Umbilical cord (tissue), 2 donors: ENCODE data around the gene CREB3L1. TPM values are rescaled to one million over a fixed set of nuclear protein-coding genes. Genes with fewer than 3 reads are reported as not detected.
A peak's percentile ranks its signal among the peaks of the same experiment; 100 is the strongest.

Experiments used
- DNase-seq: peaks from one replicate; pipeline ENCODE4 v3.0.0-alpha.2; 2015; ENCODE audit warnings: low spot score
- total RNA-seq: library from RNA; depleted of rRNA; stranded (reverse); fragments of >200 nt; gene quantifications from one replicate; pipeline ENCODE4 v1.2.3, GENCODE V29; 2014; ENCODE audit warnings: low replicate concordance; ENCODE audit not compliant: insufficient read depth

Gene CREB3L1
- total RNA-seq, 1 donor from 2014 or later, result 23.4 TPM

GRCh38 chr11:46272816-46273427 lies 4.5 kb upstream of the CREB3L1 start:
- peak; percentile 87 for DNase-seq

DNA sequence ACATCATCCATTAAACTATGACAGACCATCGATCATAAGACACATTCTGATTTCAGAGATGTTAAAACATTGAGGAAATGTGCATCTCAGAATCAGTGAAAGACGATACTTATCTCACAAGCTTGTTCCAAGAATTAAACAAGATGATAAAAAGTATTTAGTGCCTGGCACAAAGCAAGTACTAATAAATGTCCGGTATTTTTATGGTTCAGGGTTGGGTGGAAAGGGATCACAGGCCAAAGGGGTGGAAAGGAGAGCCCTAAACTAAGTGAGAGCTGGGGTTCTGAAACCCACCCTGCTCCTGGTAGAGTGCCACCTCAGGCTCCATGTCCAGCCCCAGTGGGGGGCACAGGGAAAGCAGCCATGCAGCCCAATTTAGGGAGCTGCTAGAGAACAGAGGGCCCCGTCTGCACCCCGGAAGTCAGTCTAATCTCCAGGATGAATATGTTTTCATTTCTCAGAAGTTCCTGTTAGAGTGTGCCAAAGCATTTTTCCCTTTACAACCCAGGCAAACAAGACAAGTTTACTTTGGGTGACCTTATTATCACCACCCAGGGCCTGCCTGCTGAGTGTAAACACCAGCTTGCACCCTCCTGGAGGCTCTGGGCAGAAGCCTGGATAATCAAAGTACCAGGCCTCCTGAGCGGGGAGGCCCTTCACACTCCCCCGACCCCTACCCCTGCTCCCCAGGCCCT lies 3.8 kb upstream of the CREB3L1 start:
- DNase-seq, result peak; percentile 57

DNA sequence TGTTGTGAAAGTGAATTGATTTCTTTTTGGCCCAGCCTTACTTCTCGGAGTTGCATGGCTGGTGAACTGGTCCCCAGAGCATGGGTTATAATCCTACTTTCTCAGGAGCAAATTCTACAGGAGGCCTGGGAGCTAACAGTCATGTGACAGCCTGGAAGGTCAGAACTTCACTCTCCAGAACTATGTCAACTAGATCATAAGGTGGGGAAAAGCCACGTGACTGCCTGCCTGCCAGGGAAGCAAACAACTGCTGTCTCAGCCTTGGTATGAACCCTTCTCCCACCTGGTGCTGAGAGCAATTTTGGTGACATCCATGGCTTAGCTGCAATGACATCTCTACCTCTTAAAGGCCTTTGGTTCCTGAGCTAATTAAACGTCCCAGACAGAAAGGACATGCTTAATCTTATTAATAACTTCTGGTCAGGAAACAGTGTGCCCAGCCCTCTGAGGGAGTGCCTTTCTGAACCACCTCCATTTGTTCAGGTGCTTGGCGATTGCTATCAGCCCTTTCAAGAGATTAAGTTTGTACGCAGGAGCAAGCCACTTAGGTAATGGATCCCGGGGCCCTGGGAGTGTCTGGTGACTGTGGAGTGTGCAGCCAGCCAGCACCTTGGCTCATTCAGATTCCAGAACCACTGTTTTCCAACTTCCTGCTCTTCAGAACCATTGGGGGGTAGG lies 1.4 kb upstream of the CREB3L1 start:
- DNase-seq, result no peak

GRCh38 chr11:46277313-46277621 lies 195 bp upstream of the CREB3L1 start:
- DNase-seq, result peak; percentile 71

- DNase-seq, result peak; percentile 81
Measured at GRCh38 chr11:46278387-46279125, 1.1 kb downstream of the CREB3L1 start.

DNA sequence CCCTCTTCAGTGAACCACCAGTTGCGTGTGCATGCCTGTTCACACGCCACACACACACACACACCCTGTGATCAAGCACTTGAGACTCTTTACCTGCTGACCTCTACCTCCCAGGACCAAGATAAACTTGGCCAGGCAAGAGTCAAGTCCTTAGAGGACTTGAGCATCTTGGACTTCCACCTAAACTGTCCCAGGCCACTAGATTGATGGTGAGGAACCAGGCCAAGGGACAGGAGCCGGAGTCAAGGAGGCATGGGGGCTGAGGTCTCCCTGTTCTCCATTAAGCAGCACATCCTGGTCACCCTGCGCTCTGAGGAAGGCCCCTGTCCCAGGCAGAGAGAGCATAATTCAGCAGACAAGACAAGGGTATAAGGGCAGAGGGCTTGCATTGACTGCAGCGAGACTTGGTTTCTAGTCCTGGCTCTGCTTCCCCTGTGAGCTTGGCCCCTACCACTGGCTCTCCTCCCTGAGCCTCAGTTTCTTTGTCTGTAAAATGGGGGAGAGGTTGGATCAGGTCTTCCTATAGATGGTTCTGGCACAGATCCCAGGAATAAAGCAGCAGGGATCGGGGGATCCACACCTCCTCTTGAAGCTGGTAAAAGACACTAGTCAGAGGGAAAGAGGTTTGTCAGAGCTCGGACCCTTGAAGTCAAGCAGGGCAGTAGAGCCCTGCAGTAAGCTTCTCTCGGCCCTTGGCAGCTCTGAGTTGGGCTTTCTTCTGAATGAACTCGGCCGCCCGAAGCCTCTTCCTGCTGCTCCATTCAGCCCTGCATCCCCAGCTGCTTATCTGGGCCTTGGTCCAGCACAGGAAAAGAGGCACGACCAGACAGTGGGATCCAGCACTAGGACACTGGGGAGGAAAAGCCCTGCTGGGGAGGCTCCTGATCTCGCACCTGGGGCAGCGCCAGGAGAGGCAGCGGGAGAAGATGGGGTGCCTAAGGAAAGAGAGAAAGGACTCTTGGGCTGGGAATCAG lies 2.0 kb downstream of the CREB3L1 start:
- peak; percentile 88 for DNase-seq

DNA sequence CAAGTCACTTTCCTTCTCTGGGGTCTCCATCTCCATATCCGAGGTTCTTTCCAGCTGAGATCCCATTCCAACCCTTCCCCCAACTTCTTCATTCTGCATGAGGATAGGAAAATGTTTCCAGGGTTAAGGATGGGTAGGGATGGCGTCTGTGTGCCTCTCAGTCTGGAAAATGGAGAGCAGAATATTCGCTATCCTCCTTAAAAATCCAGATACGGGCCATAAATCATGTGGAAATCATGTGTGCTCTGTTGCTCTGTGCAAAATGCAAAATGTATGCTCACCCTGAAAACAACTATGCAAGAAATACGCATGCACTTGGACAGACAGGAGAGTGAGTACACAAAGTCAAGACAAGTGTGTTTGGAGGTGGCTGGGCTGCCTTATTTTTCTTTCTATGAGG lies 3.2 kb downstream of the CREB3L1 start:
- DNase-seq, result peak; percentile 56

- DNase-seq, result peak; percentile 82
Measured at GRCh38 chr11:46281371-46281831, 3.9 kb downstream of the CREB3L1 start.

DNA sequence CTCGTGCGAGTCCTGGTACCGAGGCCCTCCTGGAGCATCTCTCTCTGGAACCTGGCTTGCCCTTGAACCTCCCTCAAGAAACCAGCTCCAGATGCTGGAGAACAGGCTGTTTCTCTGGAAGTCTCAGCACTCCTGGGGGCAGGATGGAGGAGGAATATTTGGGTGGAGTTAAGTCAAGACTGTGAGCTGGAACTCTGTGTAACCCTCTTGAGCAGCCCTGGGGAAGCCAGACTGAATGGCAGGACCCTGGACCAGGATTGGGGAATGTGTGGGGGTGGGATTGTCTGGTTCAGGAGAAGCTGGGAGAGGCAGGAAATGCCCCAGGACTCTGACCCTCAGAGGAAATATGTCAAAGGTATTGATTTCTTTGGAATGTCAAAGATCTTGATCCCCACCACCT lies 7.7 kb downstream of the CREB3L1 start:
- DNase-seq, result no peak

GRCh38 chr11:46285594-46286033 lies 8.2 kb downstream of the CREB3L1 start:
- no peak for DNase-seq

GRCh38 chr11:46286789-46287188 lies 9.3 kb downstream of the CREB3L1 start:
- no peak for DNase-seq

GRCh38 chr11:46288451-46288850 lies 11.0 kb downstream of the CREB3L1 start:
- DNase-seq, result no peak

- DNase-seq, result no peak
Measured at GRCh38 chr11:46290011-46290410, 12.5 kb downstream of the CREB3L1 start.

DNA sequence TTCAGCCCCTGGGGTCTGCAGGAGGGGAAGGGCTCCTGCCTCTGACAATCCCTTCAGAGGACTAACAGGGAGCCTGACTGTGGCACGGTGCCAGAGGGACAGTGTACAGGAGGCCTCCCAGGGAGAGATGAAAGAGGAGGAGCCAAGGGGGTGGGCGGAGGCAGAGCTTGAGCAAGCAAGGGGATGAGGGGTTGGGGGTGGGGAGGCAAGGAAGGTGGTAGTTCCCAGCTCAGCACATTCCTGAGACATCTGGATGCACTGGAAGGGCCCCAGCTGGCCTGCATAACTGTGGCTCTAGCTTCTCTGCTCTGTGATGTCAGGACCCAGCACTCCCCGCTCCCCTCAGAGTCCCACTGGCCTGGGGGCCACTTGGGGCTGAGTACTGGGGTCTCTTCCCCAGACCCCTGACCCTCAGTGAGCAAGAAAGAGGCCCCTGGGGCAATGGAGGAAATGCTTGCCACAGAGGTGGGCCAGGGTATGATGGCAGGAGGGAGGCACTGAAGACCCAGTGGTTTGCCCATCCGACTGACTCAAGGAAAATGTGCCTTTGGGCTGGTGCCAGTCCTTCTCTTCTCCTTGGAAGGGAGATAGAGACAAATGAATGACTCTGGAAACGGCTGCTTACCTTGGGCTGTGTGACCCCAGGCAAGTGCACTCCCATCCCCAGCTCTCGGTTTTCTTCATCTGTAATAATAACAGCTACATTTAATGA lies 13.3 kb downstream of the CREB3L1 start:
- DNase-seq, result peak; percentile 98

GRCh38 chr11:46291441-46292150 lies 14.1 kb downstream of the CREB3L1 start:
- peak; percentile 80 for DNase-seq

DNA sequence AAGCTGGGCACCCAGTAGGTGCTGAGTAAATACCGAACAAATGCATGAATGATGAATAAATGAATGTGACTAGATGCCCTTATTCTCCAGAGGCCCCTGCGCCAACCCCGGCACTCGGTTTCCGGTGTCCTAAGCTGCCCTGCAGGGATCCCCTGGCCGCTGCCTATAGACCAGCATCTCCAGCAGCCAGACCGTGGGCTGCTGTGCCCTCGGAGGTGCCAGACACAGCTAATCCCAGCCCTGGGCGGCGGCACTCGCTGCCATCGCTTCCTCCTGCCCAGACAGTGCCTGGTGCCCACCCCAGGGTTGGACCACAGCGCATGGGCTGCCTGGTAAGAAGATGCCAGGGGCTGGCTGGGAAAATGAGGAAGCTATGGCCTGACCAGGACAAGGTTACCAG lies 15.6 kb downstream of the CREB3L1 start:
- no peak for DNase-seq

GRCh38 chr11:46293641-46294103 lies 16.2 kb downstream of the CREB3L1 start:
- DNase-seq, result no peak

DNA sequence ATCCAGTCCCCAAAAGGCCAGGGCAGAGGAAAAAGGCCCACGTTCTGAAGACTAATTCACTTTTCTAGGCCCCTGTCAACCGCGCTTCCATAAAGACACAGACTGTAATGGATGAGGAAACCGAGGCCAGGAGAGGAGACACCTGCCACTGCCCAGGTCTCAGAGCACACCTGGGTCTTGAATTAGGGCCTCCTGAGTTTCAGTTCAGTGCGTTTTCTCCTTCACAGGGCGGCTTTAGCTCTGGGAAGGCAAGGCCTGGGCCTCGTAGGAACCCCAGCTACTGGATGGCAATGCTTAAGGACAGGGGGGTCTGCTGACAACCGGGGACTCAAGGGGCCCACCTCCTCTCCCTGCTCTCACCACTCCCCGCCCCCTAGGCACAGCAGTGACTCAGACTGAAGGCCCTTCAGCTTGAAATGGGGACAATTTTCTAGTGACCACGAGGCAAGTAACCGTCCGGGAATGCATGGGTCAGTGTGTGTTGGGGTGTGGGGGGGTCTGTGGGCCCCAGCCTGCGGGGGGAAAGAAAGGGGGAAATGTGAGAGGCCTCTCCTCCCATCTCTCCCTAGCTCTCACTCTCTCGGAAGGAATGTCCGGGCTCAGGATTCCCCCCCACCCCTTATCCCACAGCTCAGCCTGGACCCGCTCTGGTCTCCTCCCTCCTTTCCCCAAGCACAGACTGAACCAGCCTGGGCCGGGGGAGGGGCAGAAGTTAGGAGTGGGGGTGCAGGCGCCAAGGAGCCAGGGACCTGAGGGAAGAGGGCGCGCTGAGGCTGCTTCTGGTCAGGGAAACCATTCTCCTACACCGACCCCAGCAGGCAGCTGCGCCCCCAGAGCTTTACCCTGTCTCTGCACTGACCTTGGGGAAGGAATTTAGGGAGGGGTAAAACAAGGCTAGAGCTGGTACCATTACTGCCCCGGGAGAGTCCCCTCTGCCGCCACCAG lies 17.2 kb downstream of the CREB3L1 start:
- peak; percentile 95 for DNase-seq
